K562 (cell line): Measurements from ENCODE around the gene RNF25. TPM values are rescaled to one million over a fixed set of nuclear protein-coding genes. Genes with fewer than 3 reads are reported as not detected.

Source experiments
- ATAC-seq: fragments of 200-7000 bp; cut with Tn5 transposase; 3 replicates; pipeline ENCODE4 v1.9.1; 2020; ENCODE audit warnings: moderate library complexity
- BruUV-seq: library from RNA; stranded (reverse); fragments of 400-500 nt; replicated peaks from 2 replicates; lab custom pipeline; 2021; lab: Mats Ljungman, UMichigan
- CTCF ChIA-PET: fragments of 300-600 bp; formaldehyde crosslinking; extraction: SDS; loops from one replicate; lab custom pipeline; 2021; ENCODE audit warnings: low intra/inter-chr PET ratio; lab: Yijun Ruan, JAX
- POLR2A ChIA-PET: fragments of 300-600, 350-650 bp; sonication (Branson Sonifier 250); formaldehyde crosslinking; extraction: SDS; loops from one replicate; lab custom pipeline; 2021; ENCODE audit warnings: antibody characterized with exemption, inconsistent platforms; lab: Yijun Ruan, JAX
- DNase-seq, 4 experiments: peaks; one replicate each; pipeline versions ENCODE4 v3.0.0 to v3.0.0-alpha.2; 2011 to 2018; ENCODE audit warnings: low spot score in 3 of 4, mixed read lengths in 3 of 4; ENCODE audit errors: extremely low read depth in 1 of 4
- FAIRE-seq: peaks from 2 replicates; lab custom pipeline; 2011; peaks lifted over from hg19 to GRCh38; lab: Jason Lieb, UNC
- H2AFZ ChIP-seq: 2 replicates; pipeline ENCODE4 v1.6.0; 2011; ENCODE audit warnings: low read depth, low read length, control low read depth, inconsistent platforms
- H3K27ac ChIP-seq: fragments of 200-600 bp; 3 replicates; pipeline ENCODE4 v1.8.0; 2011; ENCODE audit warnings: low read depth, mild to moderate bottlenecking, control low read depth, inconsistent platforms, low read length, moderate library complexity, mixed read lengths; ENCODE audit errors: extremely low read depth
- H3K27me3 ChIP-seq, 2 experiments: fragments of 300-600 bp in 1 of 2; 2 replicates in 1 of 2; 3 replicates in 1 of 2; pipeline versions ENCODE4 v1.6.0 to v1.8.0; 2011; ENCODE audit warnings: inconsistent platforms in 2 of 2, low read length in 2 of 2, mild to moderate bottlenecking in 1 of 2, mixed read lengths in 1 of 2, moderate library complexity in 1 of 2; ENCODE audit not compliant: control insufficient read depth in 2 of 2, insufficient read depth in 2 of 2
- H3K36me3 ChIP-seq: fragments of 300-600 bp; 3 replicates; pipeline ENCODE4 v1.8.0; 2011; ENCODE audit warnings: mild to moderate bottlenecking, low read length, inconsistent platforms; ENCODE audit not compliant: control insufficient read depth, insufficient read depth
- H3K4me1 ChIP-seq, 2 experiments: fragments of 200-600 bp in 1 of 2; replicated peaks in 1 of 2; 2 replicates in 1 of 2; 3 replicates in 1 of 2; pipeline versions ENCODE4 v1.5.1 to v1.8.0; 2011; ENCODE audit warnings: inconsistent platforms in 2 of 2, low read length in 2 of 2, mild to moderate bottlenecking in 1 of 2, mixed read lengths in 1 of 2, moderate library complexity in 1 of 2; ENCODE audit not compliant: control insufficient read depth in 2 of 2, insufficient read depth in 2 of 2
- H3K4me2 ChIP-seq: 2 replicates; pipeline ENCODE4 v1.6.1; 2011; ENCODE audit warnings: low read length, control low read depth, inconsistent platforms, mixed read lengths; ENCODE audit not compliant: insufficient read depth
- H3K4me3 ChIP-seq: fragments of 200-600 bp; sonication (generic), shearing (Covaris generic); 2 replicates; pipeline ENCODE4 v1.5.1; 2016; ENCODE audit warnings: control low read depth, inconsistent platforms
- H3K79me2 ChIP-seq: fragments of 200-600 bp; 3 replicates; pipeline ENCODE4 v1.8.0; 2011; ENCODE audit warnings: low read length, inconsistent platforms; ENCODE audit not compliant: control insufficient read depth, insufficient read depth
- H3K9ac ChIP-seq, 2 experiments: 2 replicates each; pipeline versions ENCODE4 v1.6.0 to v1.6.1; 2011; ENCODE audit warnings: low read depth in 2 of 2, low read length in 2 of 2, control low read depth in 1 of 2, inconsistent platforms in 1 of 2, mild to moderate bottlenecking in 1 of 2, mixed read lengths in 1 of 2; ENCODE audit not compliant: insufficient read depth in 1 of 2
- H3K9me1 ChIP-seq: one replicate; pipeline ENCODE4 v1.6.0; 2011; ENCODE audit warnings: inconsistent platforms, mild to moderate bottlenecking, low read length, moderate library complexity; ENCODE audit not compliant: control insufficient read depth, insufficient read depth
- H3K9me3 ChIP-seq: replicated peaks from 2 replicates; pipeline ENCODE4 v1.5.1; 2011; ENCODE audit warnings: low read depth, low read length, inconsistent platforms; ENCODE audit not compliant: control insufficient read depth, insufficient read depth
- H4K20me1 ChIP-seq: replicated peaks from 2 replicates; pipeline ENCODE4 v1.6.1; 2011; ENCODE audit warnings: low read length, inconsistent platforms, mixed read lengths; ENCODE audit not compliant: control insufficient read depth, insufficient read depth
- ARID4B ChIP-seq: sonication (generic); formaldehyde crosslinking; IDR thresholded peaks from 2 replicates; pipeline ENCODE4 v1.8.0; 2022; ENCODE audit warnings: mild to moderate bottlenecking, missing genetic modification reagents
- BRD4 ChIP-seq: fragments of 200-600 bp; sonication (generic); IDR thresholded peaks from 2 replicates; pipeline ENCODE4 v1.6.1; 2017; ENCODE audit warnings: inconsistent platforms
- CAMTA2 ChIP-seq: fragments of 250-450 bp; sonication (Bioruptor Pico); conservative IDR thresholded peaks from 2 replicates; pipeline ENCODE4 v1.5.1; 2022
- CEBPG ChIP-seq, 3 experiments: fragments of 200-800 bp in 1 of 3; sonication (Bioruptor generic) in 1 of 3; sonication (generic) in 1 of 3; formaldehyde crosslinking in 1 of 3; IDR thresholded peaks in 2 of 3; conservative IDR thresholded peaks in 1 of 3; 2 replicates each; pipeline versions ENCODE4 v1.6.1 to v1.8.0; 2016 to 2022; ENCODE audit warnings: missing compliant biosample characterization in 2 of 3, missing genetic modification characterization in 2 of 3, mild to moderate bottlenecking in 1 of 3, missing genetic modification reagents in 1 of 3
- CSDE1 ChIP-seq, 2 experiments: fragments of 450-650 bp; IDR thresholded peaks; 2 replicates each; pipeline ENCODE4 v1.6.1; 2016; ENCODE audit warnings: mild to moderate bottlenecking in 1 of 2
- HEY1 ChIP-seq: fragments of 250-450 bp; sonication (Bioruptor Pico); IDR thresholded peaks from 2 replicates; pipeline ENCODE4 v1.5.0; 2020; ENCODE audit warnings: mild to moderate bottlenecking, moderate library complexity, borderline replicate concordance
- KDM1A ChIP-seq, 2 experiments: fragments of 450-650 bp; IDR thresholded peaks; 2 replicates each; pipeline ENCODE4 v1.6.1; 2016; ENCODE audit warnings: mild to moderate bottlenecking in 2 of 2
- MAFF ChIP-seq: IDR thresholded peaks from 2 replicates; pipeline ENCODE4 v1.6.1; 2012; ENCODE audit warnings: low read length, improper control_type of control experiment
- NFE2 ChIP-seq: IDR thresholded peaks from 2 replicates; pipeline ENCODE4 v1.6.1; 2014; ENCODE audit warnings: antibody characterized with exemption, low read depth
- PREB ChIP-seq: sonication (generic); formaldehyde crosslinking; IDR thresholded peaks from 2 replicates; pipeline ENCODE4 v1.8.1; 2023; ENCODE audit warnings: mild to moderate bottlenecking, missing genetic modification reagents
- RBBP5 ChIP-seq: fragments of 200-600 bp; sonication (generic); IDR thresholded peaks from 2 replicates; pipeline ENCODE4 v1.6.1; 2012; ENCODE audit warnings: borderline replicate concordance, mild to moderate bottlenecking, low read length, control low read depth, inconsistent platforms; ENCODE audit not compliant: insufficient read depth, poor library complexity, severe bottlenecking
- RBFOX2 ChIP-seq: fragments of 200-400 bp; formaldehyde crosslinking; IDR thresholded peaks from 2 replicates; pipeline ENCODE4 v1.6.1; 2017; ENCODE audit warnings: low read depth, mild to moderate bottlenecking, low read length, moderate library complexity
- RBM34 ChIP-seq: fragments of 200-400 bp; formaldehyde crosslinking; IDR thresholded peaks from 2 replicates; pipeline ENCODE4 v1.6.1; 2018; ENCODE audit warnings: low read length, borderline replicate concordance; ENCODE audit not compliant: insufficient read depth
- RHOXF2B ChIP-seq: fragments of 250-450 bp; sonication (Bioruptor Pico); conservative IDR thresholded peaks from 2 replicates; pipeline ENCODE4 v1.5.1; 2021
- SMAD4 ChIP-seq: fragments of 250-450 bp; sonication (Bioruptor Pico); conservative IDR thresholded peaks from 2 replicates; pipeline ENCODE4 v1.8.0; 2021; ENCODE audit warnings: inconsistent platforms, mild to moderate bottlenecking, moderate library complexity
- XRCC3 ChIP-seq: fragments of 450-650 bp; IDR thresholded peaks from 2 replicates; pipeline ENCODE4 v1.6.1; 2017; ENCODE audit warnings: mild to moderate bottlenecking, moderate library complexity
- ZNF197 ChIP-seq: fragments of 200-800 bp; sonication (Bioruptor generic); IDR thresholded peaks from 2 replicates; pipeline ENCODE4 v1.6.1; 2016; ENCODE audit warnings: low read depth, missing genetic modification characterization, missing compliant biosample characterization
- ZNF41 ChIP-seq: fragments of 250-450 bp; sonication (Bioruptor Pico); conservative IDR thresholded peaks from 2 replicates; pipeline ENCODE4 v1.4.0; 2020; ENCODE audit warnings: mild to moderate bottlenecking
- WGBS: fragments of 100-300 bp; shearing (Covaris generic); methylation state at CpG from one replicate; pipeline ENCODE4 v1.1.6; 2016; ENCODE audit warnings: low coverage, mixed read lengths; ENCODE audit not compliant: insufficient coverage; ENCODE audit errors: missing lambda C conversion rate; 5-methylcytosine and 5-hydroxymethylcytosine counted together
- in situ Hi-C: fragments of 300-500 bp; cut with MboI; formaldehyde crosslinking; loops from 4 replicates; pipeline ENCODE4 v1.15.0; 2018; ENCODE audit warnings: inconsistent platforms, mixed read lengths
- intact Hi-C: fragments of 100-400 bp; cut with micrococcal nuclease; formaldehyde crosslinking; loops from 2 replicates; pipeline ENCODE4 v1.14.2; 2022
- polyA plus RNA-seq, 8 experiments: library from polyadenylated mRNA; depleted of rRNA in 4 of 8; stranded (reverse) in 5 of 8; unstranded in 3 of 8; fragments of >200 nt; fragmentation: Nextera tagmentation in 2 of 8; fragmentation: Illumina TruSeq in 1 of 8; extraction: Ambion mirVana in 2 of 8; extraction: Trizol in 1 of 8; gene quantifications; 2 replicates each; pipeline versions ENCODE4 v1.2.1 to v1.2.3, GENCODE V29; 2011 to 2014; ENCODE audit warnings: inconsistent platforms in 1 of 8, missing spikeins in 1 of 8
- total RNA-seq, 7 experiments: library from RNA; depleted of rRNA in 6 of 7; stranded (reverse); fragments of >200 nt in 6 of 7; fragmentation: Illumina TruSeq in 2 of 7; extraction: Trizol in 2 of 7; gene quantifications; 2 replicates each; pipeline versions ENCODE4 v1.2.1 to v1.2.3, GENCODE V29; 2011 to 2021; ENCODE audit warnings: low replicate concordance in 1 of 7

The RNF25 gene
- total and polyA plus RNA-seq, 9 of the 15 experiments (the other 6 are each of a cell fraction or from before 2014, with no cell fraction given) = 2.3 to 49.8 (median 20.5) TPM

- in situ Hi-C loops = no loop called here
- Histone ChIP-seq H4K20me1 (no peaks in the 10 kb centered on the region), H3K79me2 (no peaks in the 10 kb centered on the region), H3K9me1 (no peaks in the 10 kb centered on the region), H3K9ac (no peak overlapping the region), H3K36me3 (no peaks in the 10 kb centered on the region), H3K27me3 (no peaks in the 10 kb centered on the region), H3K9me3 (no peaks in the 10 kb centered on the region), H3K4me3 (no peak overlapping the region), H3K4me2 (no peak overlapping the region), H3K27ac (no peak overlapping the region), H2AFZ (no peak overlapping the region; the same call in 1 of the 2 replicates), H3K4me1 (peaks cover 6 to 12% of the 10 kb centered on the region in 2 experiments; a peak in 3 of 5 replicates)
- no peak for TF ChIP-seq RHOXF2B (CRISPR knock-in tag)
- no peak for TF ChIP-seq SMAD4 (CRISPR knock-in tag)
- no peak for TF ChIP-seq ZNF41 (CRISPR knock-in tag)
- no peak for TF ChIP-seq RBBP5
- no peak for TF ChIP-seq XRCC3
- no peak for TF ChIP-seq CEBPG (CRISPR knock-in tag; IDR thresholded peaks at IDR 0.05)
- no peak for TF ChIP-seq CEBPG (tag; conservative IDR thresholded peaks at IDR 0.05 in 1 of 2, IDR thresholded peaks at IDR 0.05 in 1 of 2)
- no peak for TF ChIP-seq RBM34
- no peak for TF ChIP-seq KDM1A (IDR thresholded peaks at IDR 0.05)
- no peak for TF ChIP-seq ARID4B (CRISPR knock-in tag)
- no peak for TF ChIP-seq RBFOX2
- TF ChIP-seq MAFF = no peak
- TF ChIP-seq BRD4 = no peak
- TF ChIP-seq HEY1 = no peak
- no peak for TF ChIP-seq ZNF197 (CRISPR knock-in tag)
- no peak for TF ChIP-seq CAMTA2 (CRISPR knock-in tag)
- TF ChIP-seq NFE2 = no peak
- TF ChIP-seq PREB = no peak
- TF ChIP-seq CSDE1 (IDR thresholded peaks at IDR 0.05) = no peak
- ChIA-PET POLR2A (interaction anchor here (0.6 kb wide), 1 partner anchor 22 kb away, joined by 3 read pairs; no protein-coding TSS in a partner anchor), CTCF (no interaction called here)
- no peak for ATAC-seq
- WGBS = 39% methylated on average over 3 of the region's 3 CpGs
- FAIRE-seq = no peak
- intact Hi-C loops = no loop called here
- DNase-seq = no peak
- BruUV-seq = no TSS peak
Measured at GRCh38 chr2:218680061-218680460, 8.3 kb upstream of the RNF25 start.
